ENCODE measurements around the gene RHBDF2.

DNA sequence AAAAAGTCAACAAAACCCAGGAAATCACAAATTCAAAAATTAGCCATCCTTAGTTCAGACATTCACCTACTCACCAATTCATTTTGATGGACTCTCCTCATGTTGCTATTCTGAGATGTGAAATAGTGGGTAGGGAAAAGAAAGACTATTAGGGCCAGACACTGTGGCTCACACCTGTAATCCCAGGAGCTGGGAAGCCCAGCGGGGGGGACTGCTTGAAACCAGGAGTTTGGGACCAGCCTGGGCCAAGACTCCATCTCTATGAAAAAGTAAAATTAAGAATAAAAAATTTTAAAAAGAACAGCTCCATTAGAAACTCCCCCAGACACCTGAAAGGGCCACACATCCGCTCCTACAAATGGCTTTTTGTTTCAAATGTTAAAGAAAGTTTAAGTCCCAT, 69.7 kb downstream of the RHBDF2 start:
- TF ChIP-seq CTCF (IDR thresholded peaks at IDR 0.05) (no peak), POLR2A (IDR thresholded peaks at IDR 0.05) (no peak)
